ENCODE measurements around the gene MCM9. TPM values are rescaled to one million over a fixed set of nuclear protein-coding genes. Genes with fewer than 3 reads are reported as not detected.

Gene MCM9
- total and polyA plus RNA-seq, 2 of the 13 experiments (the other 11 are each of a cell fraction or from before 2014, with no cell fraction given), result 3.8 to 17.2 TPM

GRCh38 chr6:118826096-118826495 lies 108.9 kb downstream of the MCM9 start:
- no peaks in the 10 kb centered on the region for H4K20me1 ChIP-seq (ENCODE audit: insufficient read depth, low read length)
- FAIRE-seq, result no peak
- no peak overlapping the region for H3K4me2 ChIP-seq (ENCODE audit: low read depth, low read length)
- in situ Hi-C loops (cut with HindIII; ENCODE audit: extremely low pct_ligation_motif_present, low pct_unique_long_range_greater_than_20kb) (no loop called here), intact Hi-C loops (cut with micrococcal nuclease; ENCODE audit: unreplicated experiment) (no loop called here)
- TF ChIP-seq MAFK (conservative IDR thresholded peaks at IDR 0.05 in 1 of 2, IDR thresholded peaks at IDR 0.05 in 1 of 2; ENCODE audit: low read length in 2 of 2), result no peak
- no peak for TF ChIP-seq ZNF574 (CRISPR knock-in tag; IDR thresholded peaks at IDR 0.05)
- no peak for TF ChIP-seq AGO1 (IDR thresholded peaks at IDR 0.05; ENCODE audit: low read depth, low read length, poor library complexity, severe bottlenecking)
- peaks cover 2 to 20% of the 10 kb centered on the region in 2 experiments for H3K36me3 ChIP-seq (replicated peaks in 1 of 2; ENCODE audit: control insufficient read depth in 1 of 2, insufficient read depth in 2 of 2, low read length in 2 of 2)
- H3K9me3 ChIP-seq (ENCODE audit: low read length), result no peaks in the 10 kb centered on the region
- no peaks in the 10 kb centered on the region for H3K79me2 ChIP-seq (ENCODE audit: insufficient read depth, low read length)
- DNase-seq (ENCODE audit: low spot score), result no peak
- ChIA-PET CTCF (ENCODE audit: low intra/inter-chr PET ratio, low total read pairs) (no interaction called here), POLR2A (no interaction called here)
- no peaks in the 10 kb centered on the region for H3K4me1 ChIP-seq (ENCODE audit: insufficient read depth, low read length)
- no peaks in the 10 kb centered on the region for H3K27me3 ChIP-seq (ENCODE audit: control insufficient read depth in 1 of 2, insufficient read depth in 2 of 2, low read length in 2 of 2)
- H3K27ac ChIP-seq (ENCODE audit: extremely low read length, insufficient read depth, low read length), result no peak overlapping the region
- no peak overlapping the region for H3K4me3 ChIP-seq (replicated peaks in 1 of 3; ENCODE audit: insufficient read depth in 1 of 3, low read depth in 2 of 3, low read length in 3 of 3)
- H3K9ac ChIP-seq (ENCODE audit: insufficient read depth, low read depth, low read length), result no peak overlapping the region
- ATAC-seq, result no peak
- H2AFZ ChIP-seq (ENCODE audit: low read length), result no peak overlapping the region
- 98% methylated on average over 4 of the region's 4 CpGs for WGBS (ENCODE audit: low lambda C conversion rate)
- BruUV-seq (replicated peaks), result no TSS peak

GRCh38 chr6:118825661-118826060 lies 109.3 kb downstream of the MCM9 start:
- intact Hi-C loops (cut with micrococcal nuclease; ENCODE audit: unreplicated experiment), result no loop called here
- DNase-seq (ENCODE audit: low spot score) (no peak), FAIRE-seq (no peak), ATAC-seq (no peak)
- TF ChIP-seq U2AF1 (optimal IDR thresholded peaks at IDR 0.05; ENCODE audit: low read depth, low read length) (no peak), ZFP41 (CRISPR knock-in tag; IDR thresholded peaks at IDR 0.05; ENCODE audit: borderline replicate concordance) (no peak), ZNF276 (CRISPR knock-in tag; IDR thresholded peaks at IDR 0.05; ENCODE audit: low read depth) (no peak), PTBP1 (IDR thresholded peaks at IDR 0.05; ENCODE audit: low read depth, low read length, poor library complexity, severe bottlenecking) (no peak), ONECUT2 (CRISPR knock-in tag; IDR thresholded peaks at IDR 0.05) (no peak), ZNF607 (CRISPR knock-in tag; IDR thresholded peaks at IDR 0.05; ENCODE audit: borderline replicate concordance) (no peak), RFX3 (CRISPR knock-in tag; IDR thresholded peaks at IDR 0.05) (no peak)
- in situ Hi-C loops (cut with HindIII; ENCODE audit: extremely low pct_ligation_motif_present, low pct_unique_long_range_greater_than_20kb), result no loop called here
- ChIA-PET POLR2A (no interaction called here), CTCF (ENCODE audit: low intra/inter-chr PET ratio, low total read pairs) (no interaction called here)
- Histone ChIP-seq H3K4me3 (replicated peaks in 1 of 3; ENCODE audit: insufficient read depth in 1 of 3, low read depth in 2 of 3, low read length in 3 of 3) (no peak overlapping the region), H4K20me1 (ENCODE audit: insufficient read depth, low read length) (no peaks in the 10 kb centered on the region), H3K4me1 (ENCODE audit: insufficient read depth, low read length) (no peaks in the 10 kb centered on the region), H2AFZ (ENCODE audit: low read length) (no peak overlapping the region), H3K79me2 (ENCODE audit: insufficient read depth, low read length) (no peaks in the 10 kb centered on the region), H3K36me3 (replicated peaks in 1 of 2; ENCODE audit: control insufficient read depth in 1 of 2, insufficient read depth in 2 of 2, low read length in 2 of 2) (peaks cover 2 to 20% of the 10 kb centered on the region in 2 experiments), H3K9ac (ENCODE audit: insufficient read depth, low read depth, low read length) (no peak overlapping the region), H3K4me2 (ENCODE audit: low read depth, low read length) (no peak overlapping the region), H3K27ac (ENCODE audit: extremely low read length, insufficient read depth, low read length) (no peak overlapping the region), H3K27me3 (ENCODE audit: control insufficient read depth in 1 of 2, insufficient read depth in 2 of 2, low read length in 2 of 2) (no peaks in the 10 kb centered on the region), H3K9me3 (ENCODE audit: low read length) (no peaks in the 10 kb centered on the region)
- BruUV-seq (replicated peaks), result no TSS peak
- 97% methylated on average over 4 of the region's 4 CpGs for WGBS (ENCODE audit: low lambda C conversion rate)
